Measurements from ENCODE around the gene RBM33.

RBM33 gene

GRCh38 chr7:155637155-155637554, 7.3 kb upstream of the RBM33 start:
- TF ChIP-seq EZH2phosphoT487 (IDR thresholded peaks at IDR 0.05; ENCODE audit: low read length) (no peak), EZH2 (optimal IDR thresholded peaks at IDR 0.05; ENCODE audit: low read depth, low read length) (no peak)
- H3K4me2 ChIP-seq (ENCODE audit: low read depth, low read length), result no peak overlapping the region
- DNase-seq, result no peak
- no peak overlapping the region for H2AFZ ChIP-seq (ENCODE audit: low read length)
- H3K9ac ChIP-seq (ENCODE audit: low read length), result no peak overlapping the region
- no peaks in the 10 kb centered on the region for H4K20me1 ChIP-seq (ENCODE audit: insufficient read depth, low read length)
- no peak overlapping the region for H3K4me3 ChIP-seq (ENCODE audit: low read length)
- H3K36me3 ChIP-seq (replicated peaks; ENCODE audit: insufficient read depth, low read length), result peaks cover 16% of the 10 kb centered on the region; the same call in 1 of the 2 replicates
- H3K4me1 ChIP-seq (ENCODE audit: low read length), result peaks cover 11% of the 10 kb centered on the region
- no peak overlapping the region for H3K27ac ChIP-seq (ENCODE audit: low read length)
- no peaks in the 10 kb centered on the region for H3K79me2 ChIP-seq (ENCODE audit: low read length)
- H3F3A ChIP-seq (ENCODE audit: insufficient read depth, low read length), result no peaks in the 10 kb centered on the region
- no peaks in the 10 kb centered on the region for H3K9me2 ChIP-seq (replicated peaks; ENCODE audit: insufficient read depth, low read length)
- no peaks in the 10 kb centered on the region for H3K9me3 ChIP-seq (replicated peaks; ENCODE audit: insufficient read depth, low read length)
- H3K27me3 ChIP-seq (replicated peaks; ENCODE audit: insufficient read depth, low read length), result no peaks in the 10 kb centered on the region

GRCh38 chr7:155638366-155638765, 6.1 kb upstream of the RBM33 start:
- no peaks in the 10 kb centered on the region for H3K9me2 ChIP-seq (replicated peaks; ENCODE audit: insufficient read depth, low read length)
- H4K20me1 ChIP-seq (ENCODE audit: insufficient read depth, low read length), result no peaks in the 10 kb centered on the region
- peak overlapping the region; percentile 24; the same call in 1 of the 2 replicates for H3K4me2 ChIP-seq (ENCODE audit: low read depth, low read length)
- no peaks in the 10 kb centered on the region for H3F3A ChIP-seq (ENCODE audit: insufficient read depth, low read length)
- peaks cover 11% of the 10 kb centered on the region for H3K4me1 ChIP-seq (ENCODE audit: low read length)
- H2AFZ ChIP-seq (ENCODE audit: low read length), result no peak overlapping the region
- no peaks in the 10 kb centered on the region for H3K9me3 ChIP-seq (replicated peaks; ENCODE audit: insufficient read depth, low read length)
- H3K27ac ChIP-seq (ENCODE audit: low read length), result peak overlapping the region; percentile 34; the same call in 1 of the 2 replicates
- H3K4me3 ChIP-seq (ENCODE audit: low read length), result no peak overlapping the region
- no peaks in the 10 kb centered on the region for H3K27me3 ChIP-seq (replicated peaks; ENCODE audit: insufficient read depth, low read length)
- no peak overlapping the region for H3K9ac ChIP-seq (ENCODE audit: low read length)
- peaks cover 16% of the 10 kb centered on the region; the same call in 1 of the 2 replicates for H3K36me3 ChIP-seq (replicated peaks; ENCODE audit: insufficient read depth, low read length)
- peaks cover 2% of the 10 kb centered on the region for H3K79me2 ChIP-seq (ENCODE audit: low read length)
- peak; percentile 55 for DNase-seq
- TF ChIP-seq EZH2phosphoT487 (IDR thresholded peaks at IDR 0.05; ENCODE audit: low read length), result no peak
- no peak for TF ChIP-seq CTCF (IDR thresholded peaks at IDR 0.05; ENCODE audit: low read length)
- no peak for TF ChIP-seq EZH2 (optimal IDR thresholded peaks at IDR 0.05; ENCODE audit: low read depth, low read length)

GRCh38 chr7:155639958-155640520, 4.4 kb upstream of the RBM33 start:
- H3K9me2 ChIP-seq (replicated peaks; ENCODE audit: insufficient read depth, low read length), result no peaks in the 10 kb centered on the region
- TF ChIP-seq CTCF (IDR thresholded peaks at IDR 0.05; ENCODE audit: low read length) (no peak), EZH2 (optimal IDR thresholded peaks at IDR 0.05; ENCODE audit: low read depth, low read length) (no peak), EZH2phosphoT487 (IDR thresholded peaks at IDR 0.05; ENCODE audit: low read length) (no peak)
- H3K27ac ChIP-seq (ENCODE audit: low read length), result no peak overlapping the region
- no peaks in the 10 kb centered on the region for H3K9me3 ChIP-seq (replicated peaks; ENCODE audit: insufficient read depth, low read length)
- peaks cover 16% of the 10 kb centered on the region; the same call in 1 of the 2 replicates for H3K36me3 ChIP-seq (replicated peaks; ENCODE audit: insufficient read depth, low read length)
- H3K79me2 ChIP-seq (ENCODE audit: low read length), result peaks cover 15% of the 10 kb centered on the region
- no peak overlapping the region for H3K9ac ChIP-seq (ENCODE audit: low read length)
- H3F3A ChIP-seq (ENCODE audit: insufficient read depth, low read length), result peaks cover 3% of the 10 kb centered on the region; the same call in 1 of the 2 replicates
- peaks cover 11% of the 10 kb centered on the region for H3K4me1 ChIP-seq (ENCODE audit: low read length)
- no peaks in the 10 kb centered on the region for H3K27me3 ChIP-seq (replicated peaks; ENCODE audit: insufficient read depth, low read length)
- no peaks in the 10 kb centered on the region for H4K20me1 ChIP-seq (ENCODE audit: insufficient read depth, low read length)
- no peak overlapping the region for H3K4me3 ChIP-seq (ENCODE audit: low read length)
- no peak overlapping the region for H2AFZ ChIP-seq (ENCODE audit: low read length)
- H3K4me2 ChIP-seq (ENCODE audit: low read depth, low read length), result no peak overlapping the region
- DNase-seq, result no peak

- Histone ChIP-seq H3K79me2 (ENCODE audit: low read length) (peaks cover 21% of the 10 kb centered on the region), H3F3A (ENCODE audit: insufficient read depth, low read length) (peaks cover 7% of the 10 kb centered on the region; the same call in 1 of the 2 replicates), H2AFZ (ENCODE audit: low read length) (no peak overlapping the region), H3K27ac (ENCODE audit: low read length) (no peak overlapping the region), H3K27me3 (replicated peaks; ENCODE audit: insufficient read depth, low read length) (no peaks in the 10 kb centered on the region), H3K36me3 (replicated peaks; ENCODE audit: insufficient read depth, low read length) (peaks cover 16% of the 10 kb centered on the region; the same call in 1 of the 2 replicates), H4K20me1 (ENCODE audit: insufficient read depth, low read length) (no peaks in the 10 kb centered on the region), H3K4me3 (ENCODE audit: low read length) (no peak overlapping the region), H3K9me3 (replicated peaks; ENCODE audit: insufficient read depth, low read length) (no peaks in the 10 kb centered on the region), H3K9me2 (replicated peaks; ENCODE audit: insufficient read depth, low read length) (no peaks in the 10 kb centered on the region), H3K4me2 (ENCODE audit: low read depth, low read length) (no peak overlapping the region), H3K9ac (ENCODE audit: low read length) (no peak overlapping the region), H3K4me1 (ENCODE audit: low read length) (peaks cover 13% of the 10 kb centered on the region)
- no peak for TF ChIP-seq EZH2phosphoT487 (IDR thresholded peaks at IDR 0.05; ENCODE audit: low read length)
- DNase-seq, result no peak
Measured at GRCh38 chr7:155640629-155641028, 3.8 kb upstream of the RBM33 start.
